B cell (primary cell): ENCODE data around the gene DCTN3. TPM values are rescaled to one million over a fixed set of nuclear protein-coding genes. Genes with fewer than 3 reads are reported as not detected.

Source experiments
- ATAC-seq: fragments of 200-7000 bp; cut with Tn5 transposase; one replicate; pipeline ENCODE4 v1.10.0; 2021; ENCODE audit warnings: low read depth, mild to moderate bottlenecking, moderate number of reproducible peaks, moderate library complexity
- CTCF ChIA-PET: fragments of 350-600 bp; sonication (Branson Sonifier 250); formaldehyde crosslinking; loops from one replicate; lab custom pipeline; 2021; ENCODE audit warnings: antibody characterized with exemption, inconsistent platforms; lab: Charles Lee
- POLR2A ChIA-PET: fragments of 350-600 bp; sonication (Branson Sonifier 250); formaldehyde crosslinking; loops from one replicate; lab custom pipeline; 2021; ENCODE audit warnings: antibody characterized with exemption; lab: Charles Lee
- DNase-seq: peaks from one replicate; pipeline ENCODE4 v3.0.0; 2013
- H2AFZ ChIP-seq: 2 replicates; pipeline ENCODE4 v1.6.1; 2012; ENCODE audit warnings: mild to moderate bottlenecking, low read depth, low read length; ENCODE audit not compliant: insufficient read depth, poor library complexity, severe bottlenecking
- H3K27ac ChIP-seq, 2 donors: 1 replicate in 1 of 2; 2 replicates in 1 of 2; pipeline ENCODE4 v1.5.1; 2012 to 2013; ENCODE audit warnings: low read length in 2 of 2, mild to moderate bottlenecking in 2 of 2, moderate library complexity in 1 of 2
- H3K27me3 ChIP-seq, 4 experiments: fragments of 200-600 bp in 1 of 4; sonication (generic) in 1 of 4; replicated peaks in 1 of 4; 1 replicate in 2 of 4; 2 replicates in 2 of 4; pipeline versions ENCODE4 v1.6.1 to v1.7.0; 2013 to 2016; ENCODE audit warnings: low read length in 3 of 4, mild to moderate bottlenecking in 2 of 4, mixed read lengths in 1 of 4, moderate library complexity in 1 of 4; ENCODE audit not compliant: insufficient read depth in 4 of 4, control insufficient read depth in 3 of 4; ENCODE audit errors: control extremely low read depth in 1 of 4
- H3K36me3 ChIP-seq, 2 experiments: replicated peaks in 1 of 2; 1 replicate in 1 of 2; 2 replicates in 1 of 2; pipeline versions ENCODE4 v1.6.1 to v1.7.1; 2013; ENCODE audit warnings: low read length in 1 of 2; ENCODE audit not compliant: insufficient read depth in 2 of 2, control insufficient read depth in 1 of 2; ENCODE audit errors: control extremely low read depth in 1 of 2, extremely low read depth in 1 of 2
- H3K4me1 ChIP-seq, 2 donors: fragments of 200-600 bp in 1 of 2; sonication (generic) in 1 of 2; 1 replicate in 1 of 2; 2 replicates in 1 of 2; pipeline versions ENCODE4 v1.5.1 to v1.6.1; 2013 to 2017; ENCODE audit warnings: low read length in 2 of 2; ENCODE audit not compliant: control insufficient read depth in 2 of 2, insufficient read depth in 2 of 2
- H3K4me2 ChIP-seq: replicated peaks from 2 replicates; pipeline ENCODE3; 2012; ENCODE audit warnings: mild to moderate bottlenecking, low read depth, low read length; ENCODE audit not compliant: poor library complexity, severe bottlenecking
- H3K4me3 ChIP-seq, 5 experiments: fragments of 200-600 bp in 1 of 5; sonication (generic) in 1 of 5; 1 replicate in 3 of 5; 2 replicates in 2 of 5; pipeline versions ENCODE4 v1.5.1 to v1.7.0; 2011 to 2016; ENCODE audit warnings: low read length in 4 of 5, mild to moderate bottlenecking in 4 of 5, low read depth in 2 of 5, control low read depth in 1 of 5, moderate library complexity in 1 of 5; ENCODE audit not compliant: insufficient read depth in 1 of 5; ENCODE audit errors: control extremely low read depth in 1 of 5, extremely low read depth in 1 of 5
- H3K79me2 ChIP-seq: fragments of 200-600 bp; sonication (generic); one replicate; pipeline ENCODE4 v1.6.0; 2016; ENCODE audit warnings: low read length; ENCODE audit not compliant: control insufficient read depth, insufficient read depth
- H3K9ac ChIP-seq: fragments of 200-600 bp; sonication (generic); 2 replicates; pipeline ENCODE4 v1.6.1; 2017; ENCODE audit warnings: mild to moderate bottlenecking, low read length, moderate library complexity
- H3K9me3 ChIP-seq, 3 donors: one replicate each; pipeline versions ENCODE4 v1.6.1 to v1.7.1; 2013; ENCODE audit warnings: low read length in 2 of 3; ENCODE audit not compliant: control insufficient read depth in 2 of 3, insufficient read depth in 1 of 3; ENCODE audit errors: control extremely low read depth in 1 of 3
- H4K20me1 ChIP-seq: 2 replicates; pipeline ENCODE4 v1.6.0; 2012; ENCODE audit warnings: mild to moderate bottlenecking, low read length; ENCODE audit not compliant: insufficient read depth, control insufficient read depth, poor library complexity, severe bottlenecking
- H3K27ac Mint-ChIP-seq: one replicate; pipeline ENCODE4 v1.8.0; 2021; ENCODE audit warnings: mixed read lengths
- H3K27me3 Mint-ChIP-seq: one replicate; pipeline ENCODE4 v1.8.0; 2021; ENCODE audit warnings: mixed read lengths
- H3K4me1 Mint-ChIP-seq: one replicate; pipeline ENCODE4 v1.8.0; 2021; ENCODE audit warnings: mixed read lengths
- H3K4me3 Mint-ChIP-seq: one replicate; pipeline ENCODE4 v1.8.0; 2021; ENCODE audit warnings: mixed read lengths
- H3K9me3 Mint-ChIP-seq: one replicate; pipeline ENCODE4 v1.8.0; 2022; ENCODE audit warnings: mixed read lengths; ENCODE audit not compliant: insufficient read depth
- EZH2 ChIP-seq: IDR thresholded peaks from 2 replicates; pipeline ENCODE4 v1.6.1; 2012; ENCODE audit warnings: borderline replicate concordance, low read depth, mild to moderate bottlenecking, moderate library complexity, low read length; ENCODE audit not compliant: insufficient read depth, poor library complexity, severe bottlenecking
- WGBS: methylation state at CpG from one replicate; pipeline ENCODE4 v1.1.5; 2013; ENCODE audit warnings: missing lambda C conversion rate; ENCODE audit not compliant: insufficient coverage; 5-methylcytosine and 5-hydroxymethylcytosine counted together
- intact Hi-C: fragments of 100-400 bp; cut with micrococcal nuclease; formaldehyde crosslinking; loops from one replicate; pipeline ENCODE4 v1.10.0; 2022
- polyA plus RNA-seq: library from polyadenylated mRNA; depleted of rRNA; stranded (reverse); fragments of >200 nt; gene quantifications from 2 replicates; pipeline ENCODE4 v1.2.3, GENCODE V29; 2012
- total RNA-seq, 2 donors: library from RNA; stranded (reverse); fragments of 120-200 nt in 1 of 2; gene quantifications; 1 replicate in 1 of 2; 2 replicates in 1 of 2; pipeline versions ENCODE4 v1.2.3 to v1.2.4, GENCODE V29; 2013 to 2022
- TF ChIP-seq, protein P1 (sequence below): fragments of 200-600 bp; IDR thresholded peaks from one replicate; pipeline ENCODE4 v1.8.0; 2022; ENCODE audit warnings: antibody characterized with exemption, mild to moderate bottlenecking

The DCTN3 gene
- total and polyA plus RNA-seq, 2 donors (not counting 1 experiment from before 2014, with no cell fraction given): 48.2 to 75.0 TPM

DNA sequence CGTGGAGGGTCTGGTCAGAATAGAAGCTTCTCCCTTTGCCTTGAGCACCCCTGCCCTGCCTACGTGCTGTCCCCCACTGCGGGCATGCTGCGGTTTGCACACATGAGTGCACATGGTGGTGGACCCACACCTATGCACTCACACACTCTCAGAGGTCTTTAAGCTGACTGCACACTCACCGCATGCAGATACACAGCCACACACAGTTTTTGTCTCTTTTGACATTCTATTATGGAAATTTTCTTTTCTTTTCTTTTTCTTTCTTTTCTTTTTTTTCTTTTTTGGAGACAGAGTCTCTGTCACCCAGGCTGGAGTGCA lies 9.2 kb upstream of the DCTN3 start:
- H3K9me3 Mint-ChIP-seq: no peaks in the 10 kb centered on the region
- H3K79me2 ChIP-seq: peaks cover 5% of the 10 kb centered on the region
- WGBS: 16% methylated on average over 4 of the region's 5 CpGs
- peaks cover 13% of the 10 kb centered on the region for H4K20me1 ChIP-seq
- TF ChIP-seq, protein P1, sequence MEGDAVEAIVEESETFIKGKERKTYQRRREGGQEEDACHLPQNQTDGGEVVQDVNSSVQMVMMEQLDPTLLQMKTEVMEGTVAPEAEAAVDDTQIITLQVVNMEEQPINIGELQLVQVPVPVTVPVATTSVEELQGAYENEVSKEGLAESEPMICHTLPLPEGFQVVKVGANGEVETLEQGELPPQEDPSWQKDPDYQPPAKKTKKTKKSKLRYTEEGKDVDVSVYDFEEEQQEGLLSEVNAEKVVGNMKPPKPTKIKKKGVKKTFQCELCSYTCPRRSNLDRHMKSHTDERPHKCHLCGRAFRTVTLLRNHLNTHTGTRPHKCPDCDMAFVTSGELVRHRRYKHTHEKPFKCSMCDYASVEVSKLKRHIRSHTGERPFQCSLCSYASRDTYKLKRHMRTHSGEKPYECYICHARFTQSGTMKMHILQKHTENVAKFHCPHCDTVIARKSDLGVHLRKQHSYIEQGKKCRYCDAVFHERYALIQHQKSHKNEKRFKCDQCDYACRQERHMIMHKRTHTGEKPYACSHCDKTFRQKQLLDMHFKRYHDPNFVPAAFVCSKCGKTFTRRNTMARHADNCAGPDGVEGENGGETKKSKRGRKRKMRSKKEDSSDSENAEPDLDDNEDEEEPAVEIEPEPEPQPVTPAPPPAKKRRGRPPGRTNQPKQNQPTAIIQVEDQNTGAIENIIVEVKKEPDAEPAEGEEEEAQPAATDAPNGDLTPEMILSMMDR: no peak
- no peak for TF ChIP-seq EZH2
- H3K4me1 ChIP-seq: peaks cover 23 to 27% of the 10 kb centered on the region in 2 donors
- H3K9ac ChIP-seq: peak overlapping the region; percentile 53
- DNase-seq: no peak
- intact Hi-C loops: loop anchor here (2.0 kb wide), 1 partner anchor 17 kb away; the partner anchor contains the start of gene RPP25L
- H3K27ac ChIP-seq: no peak overlapping the region
- H3K4me3 ChIP-seq: peak overlapping the region in 2 of 5 experiments; percentile 18 to 57
- H3K27me3 Mint-ChIP-seq: peaks cover 50% of the 10 kb centered on the region
- ChIA-PET POLR2A (interaction anchor here (0.6 kb wide), 1 partner anchor 13 kb away, joined by 3 read pairs; no protein-coding TSS in a partner anchor), CTCF (interaction anchor here (0.7 to 1.3 kb wide), 6 partner anchors 8 to 26 kb away, joined by 3 to 6 read pairs (median 4); partner anchors contain the start of genes RPP25L and SIGMAR1)
- peak overlapping the region; percentile 58 for H2AFZ ChIP-seq
- H3K36me3 ChIP-seq: no peaks in the 10 kb centered on the region
- H3K4me3 Mint-ChIP-seq: peak overlapping the region; percentile 91
- H3K9me3 ChIP-seq: peaks cover 0 to 18% (median 0%) of the 10 kb centered on the region in 3 donors
- H3K4me1 Mint-ChIP-seq: peaks cover 17% of the 10 kb centered on the region
- no peak overlapping the region for H3K27ac Mint-ChIP-seq
- H3K27me3 ChIP-seq: peaks cover 0 to 61% (median 47%) of the 10 kb centered on the region in 4 experiments
- no peak for ATAC-seq
- H3K4me2 ChIP-seq: peak overlapping the region; percentile 81
